Measurements from ENCODE around the gene EML4.

The EML4 gene

GRCh38 chr2:42194428-42194827 is 25.3 kb downstream of the EML4 start:
- peaks cover 16% of the 10 kb centered on the region for H4K20me1 ChIP-seq (ENCODE audit: insufficient read depth, low read length)
- DNase-seq, result no peak
- peaks cover 100% of the 10 kb centered on the region for H3K79me2 ChIP-seq (ENCODE audit: low read length)
- no peak overlapping the region for H2AFZ ChIP-seq (ENCODE audit: low read length)
- H3K9me3 ChIP-seq (replicated peaks; ENCODE audit: insufficient read depth, low read length), result no peaks in the 10 kb centered on the region
- H3K36me3 ChIP-seq (replicated peaks; ENCODE audit: insufficient read depth, low read length), result no peaks in the 10 kb centered on the region
- no peaks in the 10 kb centered on the region for H3K9me2 ChIP-seq (replicated peaks; ENCODE audit: insufficient read depth, low read length)
- no peak overlapping the region for H3K27ac ChIP-seq (ENCODE audit: low read length)
- peaks cover 5% of the 10 kb centered on the region for H3F3A ChIP-seq (ENCODE audit: insufficient read depth, low read length)
- H3K4me3 ChIP-seq (ENCODE audit: low read length), result no peak overlapping the region
- TF ChIP-seq EZH2phosphoT487 (IDR thresholded peaks at IDR 0.05; ENCODE audit: low read length) (no peak), EZH2 (optimal IDR thresholded peaks at IDR 0.05; ENCODE audit: low read depth, low read length) (no peak), CTCF (IDR thresholded peaks at IDR 0.05; ENCODE audit: low read length) (no peak)
- peaks cover 25% of the 10 kb centered on the region for H3K4me1 ChIP-seq (ENCODE audit: low read length)
- H3K4me2 ChIP-seq (ENCODE audit: low read depth, low read length), result no peak overlapping the region
- no peak overlapping the region for H3K9ac ChIP-seq (ENCODE audit: low read length)
- H3K27me3 ChIP-seq (replicated peaks; ENCODE audit: insufficient read depth, low read length), result no peaks in the 10 kb centered on the region

GRCh38 chr2:42195559-42195958 is 26.4 kb downstream of the EML4 start:
- Histone ChIP-seq H3K9ac (ENCODE audit: low read length) (no peak overlapping the region), H3K27me3 (replicated peaks; ENCODE audit: insufficient read depth, low read length) (no peaks in the 10 kb centered on the region), H2AFZ (ENCODE audit: low read length) (no peak overlapping the region), H3K4me2 (ENCODE audit: low read depth, low read length) (no peak overlapping the region), H3K9me2 (replicated peaks; ENCODE audit: insufficient read depth, low read length) (no peaks in the 10 kb centered on the region), H3F3A (ENCODE audit: insufficient read depth, low read length) (peaks cover 5% of the 10 kb centered on the region), H3K4me3 (ENCODE audit: low read length) (no peak overlapping the region), H3K9me3 (replicated peaks; ENCODE audit: insufficient read depth, low read length) (no peaks in the 10 kb centered on the region), H4K20me1 (ENCODE audit: insufficient read depth, low read length) (peaks cover 14% of the 10 kb centered on the region), H3K79me2 (ENCODE audit: low read length) (peaks cover 99% of the 10 kb centered on the region), H3K27ac (ENCODE audit: low read length) (no peak overlapping the region), H3K36me3 (replicated peaks; ENCODE audit: insufficient read depth, low read length) (no peaks in the 10 kb centered on the region), H3K4me1 (ENCODE audit: low read length) (peaks cover 25% of the 10 kb centered on the region)
- no peak for TF ChIP-seq CTCF (IDR thresholded peaks at IDR 0.05; ENCODE audit: low read length)
- no peak for TF ChIP-seq EZH2 (optimal IDR thresholded peaks at IDR 0.05; ENCODE audit: low read depth, low read length)
- TF ChIP-seq EZH2phosphoT487 (IDR thresholded peaks at IDR 0.05; ENCODE audit: low read length), result no peak
- DNase-seq, result no peak

GRCh38 chr2:42196070-42196402 is 26.9 kb downstream of the EML4 start:
- Histone ChIP-seq H3K9me3 (replicated peaks; ENCODE audit: insufficient read depth, low read length) (no peaks in the 10 kb centered on the region), H3K9ac (ENCODE audit: low read length) (no peak overlapping the region), H3K4me2 (ENCODE audit: low read depth, low read length) (no peak overlapping the region), H3K4me1 (ENCODE audit: low read length) (peaks cover 25% of the 10 kb centered on the region), H3F3A (ENCODE audit: insufficient read depth, low read length) (peaks cover 5% of the 10 kb centered on the region), H2AFZ (ENCODE audit: low read length) (no peak overlapping the region), H3K4me3 (ENCODE audit: low read length) (no peak overlapping the region), H3K9me2 (replicated peaks; ENCODE audit: insufficient read depth, low read length) (no peaks in the 10 kb centered on the region), H3K27ac (ENCODE audit: low read length) (no peak overlapping the region; the same call in 1 of the 2 replicates), H3K79me2 (ENCODE audit: low read length) (peaks cover 99% of the 10 kb centered on the region), H3K36me3 (replicated peaks; ENCODE audit: insufficient read depth, low read length) (no peaks in the 10 kb centered on the region), H4K20me1 (ENCODE audit: insufficient read depth, low read length) (peaks cover 15% of the 10 kb centered on the region), H3K27me3 (replicated peaks; ENCODE audit: insufficient read depth, low read length) (no peaks in the 10 kb centered on the region)
- DNase-seq, result no peak
- TF ChIP-seq CTCF (IDR thresholded peaks at IDR 0.05; ENCODE audit: low read length) (no peak), EZH2phosphoT487 (IDR thresholded peaks at IDR 0.05; ENCODE audit: low read length) (no peak), EZH2 (optimal IDR thresholded peaks at IDR 0.05; ENCODE audit: low read depth, low read length) (no peak)

All from MM.1S (cell line).